Fibroblast of the aortic adventitia (primary cell): ENCODE data around the gene VOPP1. TPM values are rescaled to one million over a fixed set of nuclear protein-coding genes. Genes with fewer than 3 reads are reported as not detected.

Source experiments
- DNase-seq: peaks from one replicate; pipeline ENCODE4 v3.0.0-alpha.2; 2010; ENCODE audit warnings: low read depth
- H3K4me3 ChIP-seq: 2 replicates; pipeline ENCODE4 v1.5.1; 2011; ENCODE audit warnings: low read depth, mild to moderate bottlenecking, control low read depth, low read length, moderate library complexity
- total RNA-seq: library from RNA; depleted of rRNA; stranded (reverse); fragments of >200 nt; gene quantifications from 2 replicates; pipeline ENCODE4 v1.2.3, GENCODE V29; 2012; ENCODE audit warnings: low replicate concordance
- TF ChIP-seq, protein P1 (sequence below): IDR thresholded peaks from 2 replicates; pipeline ENCODE4 v1.5.1; 2011; ENCODE audit warnings: mild to moderate bottlenecking, low read length, control low read depth, inconsistent platforms; ENCODE audit not compliant: insufficient read depth

The VOPP1 gene
- total RNA-seq, 1 donor = 89.4 TPM

GRCh38 chr7:55563596-55564325, 8.5 kb downstream of the VOPP1 start:
- H3K4me3 ChIP-seq = no peak overlapping the region
- no peak for DNase-seq
- TF ChIP-seq, protein P1, sequence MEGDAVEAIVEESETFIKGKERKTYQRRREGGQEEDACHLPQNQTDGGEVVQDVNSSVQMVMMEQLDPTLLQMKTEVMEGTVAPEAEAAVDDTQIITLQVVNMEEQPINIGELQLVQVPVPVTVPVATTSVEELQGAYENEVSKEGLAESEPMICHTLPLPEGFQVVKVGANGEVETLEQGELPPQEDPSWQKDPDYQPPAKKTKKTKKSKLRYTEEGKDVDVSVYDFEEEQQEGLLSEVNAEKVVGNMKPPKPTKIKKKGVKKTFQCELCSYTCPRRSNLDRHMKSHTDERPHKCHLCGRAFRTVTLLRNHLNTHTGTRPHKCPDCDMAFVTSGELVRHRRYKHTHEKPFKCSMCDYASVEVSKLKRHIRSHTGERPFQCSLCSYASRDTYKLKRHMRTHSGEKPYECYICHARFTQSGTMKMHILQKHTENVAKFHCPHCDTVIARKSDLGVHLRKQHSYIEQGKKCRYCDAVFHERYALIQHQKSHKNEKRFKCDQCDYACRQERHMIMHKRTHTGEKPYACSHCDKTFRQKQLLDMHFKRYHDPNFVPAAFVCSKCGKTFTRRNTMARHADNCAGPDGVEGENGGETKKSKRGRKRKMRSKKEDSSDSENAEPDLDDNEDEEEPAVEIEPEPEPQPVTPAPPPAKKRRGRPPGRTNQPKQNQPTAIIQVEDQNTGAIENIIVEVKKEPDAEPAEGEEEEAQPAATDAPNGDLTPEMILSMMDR = no peak

DNA sequence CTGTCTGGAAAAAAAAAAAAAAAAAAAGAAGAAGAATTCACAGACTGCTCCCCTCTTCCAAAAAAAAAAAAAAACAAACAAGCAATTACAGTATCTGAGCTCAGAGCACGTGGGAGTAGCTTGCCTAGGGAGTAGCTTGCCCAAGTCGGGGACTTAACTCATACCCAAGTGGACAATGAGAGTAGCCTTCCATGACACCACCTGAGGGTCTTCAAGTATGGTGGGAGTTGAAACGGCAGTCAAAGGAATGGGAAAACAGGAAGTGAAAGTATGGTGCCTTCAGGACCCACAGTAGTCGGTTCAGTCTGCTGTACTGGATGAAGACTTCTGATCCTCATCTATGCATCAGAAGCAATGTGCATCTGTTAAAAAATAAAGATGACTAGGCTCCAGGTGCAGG, 10.6 kb downstream of the VOPP1 start:
- no peak overlapping the region for H3K4me3 ChIP-seq
- DNase-seq = no peak
- TF ChIP-seq, protein P1 = no peak

DNA sequence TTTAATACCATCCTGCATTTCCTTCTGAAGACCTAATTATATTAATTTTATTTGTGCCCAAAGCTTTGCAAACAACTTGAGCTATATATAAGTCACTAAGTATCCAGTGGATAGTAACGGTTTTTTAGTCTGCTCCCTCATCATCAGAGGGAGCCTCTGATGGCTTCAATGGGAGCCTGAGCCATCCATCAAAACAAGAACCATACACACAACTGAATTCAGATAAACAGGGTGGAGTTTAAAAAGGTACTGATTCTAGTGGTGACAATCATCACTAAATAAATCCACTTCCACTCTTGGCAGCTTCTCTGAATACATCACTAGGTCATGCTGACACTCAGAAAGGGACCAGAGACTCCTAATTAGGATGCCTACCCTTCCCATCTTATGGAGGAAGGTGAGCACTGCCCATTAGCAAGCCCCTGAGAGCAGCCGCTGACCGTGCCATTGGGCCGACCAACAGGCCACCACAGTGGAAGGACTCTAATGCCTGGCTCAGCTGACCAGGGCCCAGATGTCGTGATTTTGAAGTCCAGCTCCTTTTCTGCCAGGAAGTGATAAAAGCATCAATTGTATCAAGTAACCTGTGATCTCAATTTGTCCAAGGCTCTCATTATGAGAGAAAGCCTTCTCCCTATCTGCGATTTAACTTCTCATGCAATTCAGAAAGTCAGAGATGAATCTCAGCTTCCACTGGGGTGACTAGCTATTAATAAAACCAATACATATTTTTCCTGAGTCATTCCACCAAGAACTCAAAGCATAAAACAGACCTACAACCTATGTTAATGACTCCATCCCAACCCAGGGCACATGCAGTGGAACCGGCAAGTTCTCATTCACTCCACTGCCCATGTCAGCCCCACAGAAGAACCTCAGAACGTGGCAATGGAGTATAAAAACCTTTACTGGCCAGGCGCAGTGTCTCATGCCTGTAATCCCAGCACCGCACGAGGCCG, 13.1 kb downstream of the VOPP1 start:
- TF ChIP-seq, protein P1 = no peak
- no peak overlapping the region for H3K4me3 ChIP-seq
- DNase-seq = no peak

DNA sequence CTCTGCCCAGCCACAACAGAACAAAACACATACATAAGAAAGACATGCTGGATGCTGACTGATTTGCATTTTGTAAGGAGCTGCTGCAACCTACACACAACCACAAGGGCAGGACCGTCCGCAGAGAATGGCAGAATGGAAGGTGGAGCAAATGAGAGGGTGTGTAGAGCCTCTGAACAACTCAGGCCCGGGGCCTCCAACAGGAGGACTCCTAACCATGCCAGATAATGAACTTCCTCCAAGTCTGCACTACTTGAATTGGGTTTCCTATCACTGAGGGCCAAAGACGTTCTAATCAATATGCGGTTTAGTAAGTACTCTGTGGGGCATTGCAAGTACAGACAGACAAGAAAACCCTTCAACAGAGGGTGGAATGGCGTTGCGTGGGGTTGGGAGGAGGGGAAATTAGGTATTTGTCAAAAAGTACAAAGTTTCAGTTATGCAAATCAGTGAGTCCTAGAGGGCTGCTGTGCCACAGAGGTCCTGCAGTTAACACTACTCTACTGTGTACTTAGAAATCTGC, 14.6 kb downstream of the VOPP1 start:
- TF ChIP-seq, protein P1 = no peak
- H3K4me3 ChIP-seq = no peak overlapping the region
- no peak for DNase-seq

GRCh38 chr7:55556492-55556891, 15.8 kb downstream of the VOPP1 start:
- no peak for DNase-seq
- H3K4me3 ChIP-seq = no peak overlapping the region
- TF ChIP-seq, protein P1 = no peak

- TF ChIP-seq, protein P1 = no peak
- no peak for DNase-seq
- no peak overlapping the region for H3K4me3 ChIP-seq
These were observed 16.3 kb downstream of the VOPP1 start for GRCh38 chr7:55556031-55556430.
